SK-MEL-5 (cell line): ENCODE data around the gene FOXM1. TPM values are rescaled to one million over a fixed set of nuclear protein-coding genes. Genes with fewer than 3 reads are reported as not detected.
"Not testable (repeated sequence)": the region's sequence is repeated elsewhere in the genome, so short reads cannot be mapped to it uniquely, and the experiment has no call there.

ENCODE experiments used
- DNase-seq: peaks from one replicate; pipeline ENCODE4 v3.0.0-alpha.2; 2016; ENCODE audit warnings: low read depth, low spot score
- in situ Hi-C: cut with HindIII; loops from 2 replicates; pipeline ENCODE4 v1.10.0; 2016; ENCODE audit warnings: low sequenced_read_pairs, high pct_unique_total_duplicates, low pct_unique_long_range_greater_than_20kb
- total RNA-seq: library from RNA; depleted of rRNA; stranded (reverse); fragments of >200 nt; shearing (Covaris generic); gene quantifications from 2 replicates; pipeline ENCODE4 v1.2.3, GENCODE V29; 2014

FOXM1 gene
- total RNA-seq, 1 experiment from 2014 or later, result 21.8 TPM

- DNase-seq, result no peak
- in situ Hi-C loops, result no loop called here
Observed at GRCh38 chr12:2890001-2890387, 13.0 kb upstream of the FOXM1 start.

- in situ Hi-C loops, result no loop called here
Observed at GRCh38 chr12:2886768-2887450, 9.9 kb upstream of the FOXM1 start.

GRCh38 chr12:2884810-2885209, 7.8 kb upstream of the FOXM1 start:
- no peak for DNase-seq
- in situ Hi-C loops, result no loop called here

More at GRCh38 chr12:2886768-2887450, 9.9 kb upstream of the FOXM1 start:
- DNase-seq, result no peak

- in situ Hi-C loops, result no loop called here
- DNase-seq, result no peak
Observed at GRCh38 chr12:2879853-2880252, 2.9 kb upstream of the FOXM1 start.

GRCh38 chr12:2877953-2878732, 1.2 kb upstream of the FOXM1 start:
- no peak for DNase-seq
- in situ Hi-C loops, result no loop called here

- in situ Hi-C loops, result no loop called here
- no peak for DNase-seq
Observed at GRCh38 chr12:2876431-2877046, 435 bp downstream of the FOXM1 start.

GRCh38 chr12:2868986-2869632, 7.9 kb downstream of the FOXM1 start:
- in situ Hi-C loops, DNase-seq: not testable (repeated sequence)

- DNase-seq, result no peak
- in situ Hi-C loops, result no loop called here
Observed at GRCh38 chr12:2864198-2864597, 12.8 kb downstream of the FOXM1 start.

- DNase-seq, in situ Hi-C loops: not testable (repeated sequence)
Observed at GRCh38 chr12:2863402-2863801, 13.6 kb downstream of the FOXM1 start.

- in situ Hi-C loops, result no loop called here
Observed at GRCh38 chr12:2862876-2863275, 14.1 kb downstream of the FOXM1 start.

GRCh38 chr12:2860170-2860569, 16.8 kb downstream of the FOXM1 start:
- no peak for DNase-seq
- in situ Hi-C loops, result no loop called here

More at GRCh38 chr12:2862876-2863275, 14.1 kb downstream of the FOXM1 start:
- no peak for DNase-seq

GRCh38 chr12:2858944-2859421, 18.0 kb downstream of the FOXM1 start:
- DNase-seq, result no peak
- in situ Hi-C loops, result no loop called here

GRCh38 chr12:2858334-2858733, 18.6 kb downstream of the FOXM1 start:
- in situ Hi-C loops, result no loop called here

GRCh38 chr12:2857576-2857975, 19.4 kb downstream of the FOXM1 start:
- in situ Hi-C loops, result no loop called here
- DNase-seq, result no peak

More at GRCh38 chr12:2858334-2858733, 18.6 kb downstream of the FOXM1 start:
- DNase-seq, result no peak

GRCh38 chr12:2857021-2857431, 19.9 kb downstream of the FOXM1 start, which contains the start of gene TEX52:
Gene TEX52 (minus strand): TSS chr12:2857039. CDS start chr12:2857026, 13 bp downstream.
- DNase-seq, result no peak
- in situ Hi-C loops, result no loop called here

GRCh38 chr12:2856051-2856450, 20.9 kb downstream of the FOXM1 start:
- DNase-seq, result no peak
- in situ Hi-C loops, result no loop called here

GRCh38 chr12:2855546-2855945, 21.4 kb downstream of the FOXM1 start:
- no peak for DNase-seq
- in situ Hi-C loops, result no loop called here
